ENCODE measurements around the gene APOM.

Gene APOM

GRCh38 chr6:31683591-31683990 is 27.9 kb downstream of the APOM start:
- DNase-seq: no peak

- no peak for DNase-seq
These were observed 30.8 kb downstream of the APOM start for GRCh38 chr6:31686483-31686882.

DNA sequence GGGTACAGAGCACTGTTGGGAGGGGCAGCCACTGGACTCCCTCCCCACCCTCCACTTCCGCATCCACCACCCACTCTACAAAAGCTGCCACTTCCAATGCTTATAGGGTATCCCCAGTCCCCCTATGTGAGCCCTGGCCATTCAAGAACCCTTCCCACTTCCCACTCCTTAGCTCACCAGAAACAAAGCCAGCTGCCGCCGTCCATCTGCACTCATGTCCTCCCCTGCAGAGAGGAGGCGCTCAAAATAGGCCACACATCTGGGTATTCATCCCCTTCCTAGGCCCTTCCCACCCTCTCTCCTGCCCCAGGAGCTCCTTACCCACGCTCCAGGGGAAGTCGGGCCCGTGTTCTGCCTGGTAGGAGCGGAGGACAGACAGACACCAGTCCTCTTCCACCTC is 31.6 kb downstream of the APOM start:
- DNase-seq: no peak

DNA sequence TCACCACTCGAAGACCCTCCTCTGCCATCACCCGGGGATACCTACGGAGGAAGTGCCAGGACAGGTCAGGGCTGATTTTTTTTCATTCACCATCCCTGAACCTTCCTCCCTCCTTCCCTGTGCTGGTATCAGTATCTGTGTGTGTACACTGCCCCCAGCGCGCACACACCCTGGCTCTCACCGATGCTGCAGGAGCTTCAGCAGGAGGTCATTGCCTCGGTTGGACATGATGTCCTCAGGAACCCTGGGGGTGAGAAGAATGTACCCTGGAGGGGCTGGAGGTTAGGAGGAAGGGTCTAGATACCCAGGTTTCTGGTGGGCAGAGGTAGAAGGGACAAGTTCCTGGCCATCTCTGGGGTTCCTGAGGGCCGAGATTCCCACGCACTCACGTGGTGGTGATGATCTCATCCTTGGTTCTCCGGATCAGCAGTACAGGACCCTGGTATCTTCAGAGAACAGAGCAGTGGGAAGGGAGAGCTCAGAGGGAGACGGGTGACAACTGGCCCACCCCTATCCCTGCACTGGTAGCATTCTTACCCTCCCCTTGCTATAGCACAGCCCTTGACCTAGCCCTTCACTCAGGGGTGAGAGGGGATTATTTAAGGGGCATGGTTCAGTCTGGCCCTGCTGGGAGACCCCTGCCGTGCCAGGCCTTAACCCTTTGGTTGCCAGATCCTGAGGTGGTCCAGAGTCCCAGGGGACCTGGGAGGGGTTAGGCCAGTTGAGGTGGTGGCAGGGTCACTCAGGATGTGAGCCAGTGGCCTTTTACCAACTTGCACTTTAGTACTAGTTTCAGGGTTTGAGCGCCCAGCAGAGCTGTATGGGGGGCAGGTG is 32.4 kb downstream of the APOM start:
- no peak for DNase-seq

DNA sequence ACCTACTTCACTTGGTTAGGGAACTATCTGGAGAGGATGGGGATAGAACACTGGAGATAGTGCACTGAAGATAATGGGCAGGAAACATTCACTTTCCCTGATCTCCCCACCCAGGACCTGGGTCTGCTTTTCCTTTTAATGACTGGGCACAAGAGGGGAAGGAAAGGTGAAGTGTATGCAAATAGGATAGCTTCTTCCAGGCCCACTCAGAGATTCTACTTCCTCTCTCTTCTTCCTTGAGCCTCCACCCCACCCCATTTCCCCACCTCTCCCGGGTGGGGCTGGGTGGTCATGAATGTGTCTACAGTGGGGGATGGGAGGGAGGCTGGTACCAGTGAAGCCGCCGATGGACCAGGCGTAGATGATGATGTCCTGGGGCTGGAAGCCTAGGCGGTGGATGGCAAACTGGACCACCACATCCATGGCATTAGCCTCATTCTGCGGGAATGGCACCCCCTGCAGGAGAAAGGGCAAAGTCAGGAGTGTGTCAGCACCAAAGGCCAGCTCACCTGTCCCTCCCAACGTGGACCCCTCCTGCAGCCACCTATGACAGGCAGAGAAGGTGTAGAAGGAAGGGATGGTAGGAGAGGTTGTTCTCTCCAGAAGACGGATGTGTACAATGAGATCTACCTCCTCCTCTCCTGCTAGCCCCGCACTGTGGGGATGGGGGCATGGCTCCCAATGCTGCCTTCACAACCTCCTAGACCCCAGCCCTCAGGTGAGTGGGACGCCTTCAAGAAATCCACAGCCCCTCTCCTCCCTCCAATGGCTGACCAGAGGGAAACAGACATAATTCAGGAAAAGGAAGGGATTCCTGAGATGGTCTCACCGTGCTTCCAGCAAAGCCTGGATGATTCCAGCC is 33.8 kb downstream of the APOM start:
- no peak for DNase-seq

- no peak for DNase-seq
These were observed 34.8 kb downstream of the APOM start for GRCh38 chr6:31690231-31691077.

GRCh38 chr6:31691078-31691463 is 35.4 kb downstream of the APOM start:
- DNase-seq: no peak

- no peak for DNase-seq
These were observed 35.9 kb downstream of the APOM start for GRCh38 chr6:31691564-31692108.

GRCh38 chr6:31692353-31692752 is 36.7 kb downstream of the APOM start:
- no peak for DNase-seq

DNA sequence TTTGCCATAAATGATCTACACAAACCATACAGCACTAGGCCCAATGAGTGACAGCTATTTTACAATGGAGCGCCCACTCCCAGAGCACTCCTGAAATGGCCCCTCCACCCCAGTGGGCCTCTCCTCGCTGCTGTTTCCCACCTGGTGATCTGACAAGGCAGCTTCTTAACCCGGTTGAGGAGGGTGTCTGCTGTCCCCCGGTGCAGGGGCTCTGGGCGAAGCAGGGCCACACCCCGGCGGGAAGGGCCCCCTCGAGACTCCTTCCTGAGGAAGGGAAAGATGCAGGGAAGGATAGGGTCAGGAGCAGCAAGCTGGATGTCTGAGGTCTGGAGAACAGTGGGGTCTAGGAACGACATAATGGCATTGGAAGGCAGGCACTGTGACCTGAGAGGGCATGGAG is 37.2 kb downstream of the APOM start:
- no peak for DNase-seq

GRCh38 chr6:31693535-31693934 is 37.8 kb downstream of the APOM start:
- no peak for DNase-seq

GRCh38 chr6:31697555-31697954 is 41.9 kb downstream of the APOM start:
- DNase-seq: no peak

GRCh38 chr6:31700740-31701401 is 45.2 kb downstream of the APOM start:
- DNase-seq: no peak

DNA sequence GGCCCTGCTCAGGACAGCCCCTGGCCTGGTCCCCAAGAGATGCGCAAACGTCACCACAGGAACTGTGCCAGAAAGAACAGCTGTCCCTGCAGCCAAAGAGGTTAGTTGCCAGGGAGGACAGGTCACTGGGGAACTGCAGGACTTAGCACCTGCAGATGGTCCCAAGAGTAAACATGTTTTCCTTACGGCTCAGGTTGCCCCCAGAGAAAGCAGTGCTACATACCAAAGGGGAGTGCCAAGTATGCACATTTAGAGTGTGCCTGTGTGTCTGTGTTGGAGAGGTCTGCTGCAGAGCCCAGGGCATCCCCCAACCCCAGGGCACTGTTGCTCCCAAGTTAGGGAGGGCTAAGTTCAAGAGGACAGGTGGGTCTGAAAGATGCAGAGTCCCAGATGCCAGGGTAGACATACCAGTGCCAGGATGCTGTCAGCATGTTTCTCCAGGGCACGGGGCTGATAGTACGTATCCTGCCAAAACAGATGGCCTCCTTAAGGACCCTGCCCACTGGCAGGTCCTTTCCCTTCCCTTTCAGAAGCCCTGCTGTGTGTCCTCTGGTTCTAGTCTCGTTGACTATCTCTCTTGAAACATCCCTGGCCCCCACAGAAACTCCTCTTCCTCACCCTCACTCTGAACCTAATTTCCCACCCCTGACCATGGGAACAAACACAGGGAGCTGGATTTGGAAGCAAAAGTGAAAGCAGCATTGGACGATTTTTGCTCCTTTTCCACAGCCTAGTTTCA is 46.1 kb downstream of the APOM start:
- DNase-seq: peak; percentile 5

DNA sequence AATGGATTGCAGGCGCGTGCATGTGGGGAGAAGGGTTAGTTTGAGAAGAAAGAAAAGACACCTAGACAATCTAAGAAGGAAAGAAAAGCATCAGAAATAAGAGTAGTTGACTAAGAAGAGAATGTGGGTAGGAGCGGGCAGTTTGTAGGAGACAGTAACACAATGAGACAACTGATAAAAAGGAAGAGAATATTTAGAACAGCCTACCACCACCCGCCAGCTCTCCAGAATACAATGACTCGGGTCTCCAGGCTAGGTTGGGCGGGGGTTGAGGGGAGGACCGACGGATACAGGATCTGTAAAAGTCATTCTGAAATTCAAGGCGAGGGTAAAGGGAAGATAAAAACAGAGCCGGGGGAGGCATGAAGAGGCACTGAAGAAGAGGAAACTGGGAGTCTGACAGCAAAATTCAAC is 46.7 kb downstream of the APOM start:
- no peak for DNase-seq

DNA sequence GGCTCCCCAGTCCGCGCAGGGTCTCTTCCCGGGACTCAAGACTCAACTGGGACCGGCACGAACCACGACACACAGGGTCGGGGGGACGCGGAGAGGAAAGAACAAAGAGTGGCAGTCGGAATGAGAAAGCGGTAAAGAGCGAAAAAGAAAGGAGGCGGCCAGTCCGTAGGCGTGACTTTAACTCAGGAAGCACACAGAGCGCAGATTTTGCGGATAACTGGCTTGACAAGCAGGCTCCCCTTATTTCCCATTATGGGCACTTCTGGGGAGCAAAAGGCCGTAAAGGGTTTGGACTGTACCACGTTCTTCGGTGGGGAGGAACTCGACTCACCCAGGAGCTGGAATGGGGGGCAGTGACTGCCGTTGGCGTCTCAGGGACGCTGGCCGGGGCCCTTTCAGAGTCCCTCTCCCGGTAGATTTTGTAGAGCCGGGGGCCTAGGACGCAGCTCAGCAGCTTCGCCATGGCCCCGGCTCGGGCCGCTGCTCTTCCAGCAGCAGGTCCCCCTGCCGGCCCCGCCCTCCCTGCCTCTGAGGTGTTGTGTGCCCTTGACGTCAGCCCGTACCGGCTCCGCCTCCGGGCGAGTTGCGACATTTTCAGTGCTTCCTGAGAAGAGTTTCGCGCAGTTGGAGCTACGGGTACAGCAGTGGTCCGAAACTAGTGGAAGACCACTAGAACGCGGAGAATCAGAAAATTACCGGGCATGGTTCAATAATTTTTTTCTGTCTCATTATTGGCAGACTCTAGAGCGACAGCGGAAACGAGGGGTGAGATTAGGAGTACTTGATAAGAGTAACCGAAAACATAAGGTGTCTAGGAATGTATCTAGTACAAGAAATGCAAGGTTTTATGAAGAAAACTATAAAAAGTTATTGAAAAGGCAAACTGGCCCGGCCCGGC is 47.4 kb downstream of the APOM start, which contains the start of gene ABHD16A:
TSS of gene ABHD16A (minus strand) at position 506 of the 898 bp plus-strand sequence. CDS start at position 463, 43 bp downstream.
- peak; percentile 86 for DNase-seq

DNA sequence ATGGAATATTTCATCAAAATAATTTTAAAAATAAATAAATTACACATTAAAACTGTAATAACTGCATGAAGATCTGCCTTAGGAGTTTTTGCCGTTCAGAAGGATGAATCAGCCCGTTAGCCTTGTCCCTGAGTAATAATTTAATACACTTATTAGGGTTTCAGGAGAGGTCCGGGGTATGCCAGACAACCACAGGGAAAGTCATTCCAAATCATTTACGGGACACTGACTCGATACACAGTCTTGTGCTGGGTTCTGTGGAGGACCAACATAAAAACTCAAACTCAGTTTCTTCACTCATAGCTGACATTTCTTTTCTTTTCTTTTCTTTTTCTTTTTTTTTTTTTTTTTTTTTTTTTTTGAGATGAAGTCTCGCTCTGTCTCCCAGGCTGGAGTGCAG is 50.2 kb downstream of the APOM start:
- DNase-seq: no peak

GRCh38 chr6:31706599-31706998 is 50.9 kb downstream of the APOM start, which contains the start of gene LY6G6F:
TSS of gene LY6G6F (plus strand) at chr6:31706866. CDS start at chr6:31706907, 41 bp downstream.
- no peak for DNase-seq

- no peak for DNase-seq
These were observed 52.0 kb downstream of the APOM start for GRCh38 chr6:31707701-31708100.

Measured in NCI-H1694 treated with DMSO at 0.1 percent for 48 hours (cell line).